Esophagus muscularis mucosa (tissue), 4 donors: ENCODE data around the gene LCE3E. TPM values are rescaled to one million over a fixed set of nuclear protein-coding genes. Genes with fewer than 3 reads are reported as not detected.

Experiments
- DNase-seq: peaks from one replicate; pipeline ENCODE4 v3.0.0-alpha.2; 2017; ENCODE audit errors: extremely low spot score
- H3K27ac ChIP-seq, 4 donors: fragments of 200-600 bp; sonication (generic); replicated peaks in 1 of 4; 1 replicate in 3 of 4; 2 replicates in 1 of 4; pipeline ENCODE4 v1.5.1; 2016 to 2019; ENCODE audit warnings: mild to moderate bottlenecking in 1 of 4
- H3K27me3 ChIP-seq, 4 donors: fragments of 200-600 bp; sonication (generic); one replicate each; pipeline versions ENCODE4 v1.5.1 to v1.6.0; 2016 to 2019
- H3K36me3 ChIP-seq, 4 donors: fragments of 200-600 bp; sonication (generic); one replicate each; pipeline ENCODE4 v1.5.1; 2016 to 2019
- H3K4me1 ChIP-seq, 4 donors: fragments of 200-600 bp; sonication (generic); one replicate each; pipeline ENCODE4 v1.5.1; 2016 to 2019
- H3K4me3 ChIP-seq, 4 donors: fragments of 200-600 bp; sonication (generic); 1 replicate in 2 of 4; 2 replicates in 2 of 4; pipeline ENCODE4 v1.5.1; 2016 to 2019; ENCODE audit warnings: mild to moderate bottlenecking in 4 of 4, moderate library complexity in 1 of 4
- H3K9me3 ChIP-seq, 4 donors: fragments of 200-600 bp; sonication (generic); 1 replicate in 3 of 4; 2 replicates in 1 of 4; pipeline ENCODE4 v1.5.1; 2016 to 2019
- EP300 ChIP-seq: sonication (generic); formaldehyde crosslinking; IDR thresholded peaks from one replicate; pipeline ENCODE4 v1.6.1; 2017; ENCODE audit warnings: antibody characterized with exemption
- POLR2A ChIP-seq: fragments of 450-650 bp; IDR thresholded peaks from one replicate; pipeline ENCODE4 v1.6.1; 2017; ENCODE audit warnings: antibody characterized with exemption, moderate library complexity, mild to moderate bottlenecking, low read depth
- POLR2AphosphoS5 ChIP-seq, 2 donors: sonication (generic); formaldehyde crosslinking; IDR thresholded peaks; one replicate each; pipeline ENCODE4 v1.6.1; 2017; ENCODE audit warnings: antibody characterized with exemption in 2 of 2
- WGBS: methylation state at CpG from one replicate; pipeline ENCODE4 v1.1.5; 2018; 5-methylcytosine and 5-hydroxymethylcytosine counted together
- intact Hi-C: fragments of 100-400 bp; cut with DNase I; formaldehyde crosslinking; loops from one replicate; pipeline ENCODE4 v1.15.1; 2023
- small RNA-seq, 3 donors: library from RNA; depleted of rRNA; stranded (forward); fragments of <200 nt; gene quantifications; one replicate each; pipeline ENCODE3, GENCODE V24; 2016
- total RNA-seq, 4 donors: library from RNA; depleted of rRNA; stranded (reverse); fragments of >200 nt; gene quantifications; one replicate each; pipeline versions ENCODE4 v1.1.0 to v1.2.1, GENCODE V29; 2016
- TF ChIP-seq, protein P1 (sequence below), 3 experiments: fragments of 200-600 bp in 2 of 3; fragments of 450-650 bp in 1 of 3; sonication (generic) in 2 of 3; IDR thresholded peaks; one replicate each; pipeline ENCODE4 v1.5.1; 2017 to 2019; ENCODE audit warnings: antibody characterized with exemption in 3 of 3, mild to moderate bottlenecking in 2 of 3, moderate library complexity in 1 of 3

LCE3E gene
- total RNA-seq, 4 donors from 2014 or later = not detected

DNA sequence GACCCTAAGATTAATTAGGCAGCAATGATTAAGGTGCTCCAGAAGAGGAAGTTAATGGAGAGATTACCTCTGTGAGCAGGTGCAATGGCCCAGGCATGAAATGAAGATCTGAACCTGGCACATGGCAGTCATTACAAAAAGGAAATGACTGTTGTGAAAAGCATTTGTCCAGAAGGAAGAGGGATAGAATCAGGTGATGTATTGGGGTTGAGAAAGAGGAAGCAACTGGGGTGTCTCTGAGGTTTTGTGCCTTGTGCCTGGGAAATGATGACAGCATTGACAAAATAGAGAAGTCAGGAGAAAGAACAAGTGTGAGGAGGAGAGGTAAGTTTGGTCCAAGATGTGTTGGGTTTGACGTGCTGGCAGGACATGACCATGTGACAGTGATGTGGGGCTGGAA is 46.7 kb downstream of the LCE3E start:
- peak; percentile 77 for DNase-seq
- intact Hi-C loops = loop anchor here (10.0 kb wide), 1 partner anchor 55 kb away; no protein-coding TSS in a partner anchor
- WGBS = 50% methylated on average over 1 of the region's 1 CpG
- H3K4me3 ChIP-seq = no peak overlapping the region
- H3K36me3 ChIP-seq = no peaks in the 10 kb centered on the region
- TF ChIP-seq POLR2A = no peak
- TF ChIP-seq, protein P1, sequence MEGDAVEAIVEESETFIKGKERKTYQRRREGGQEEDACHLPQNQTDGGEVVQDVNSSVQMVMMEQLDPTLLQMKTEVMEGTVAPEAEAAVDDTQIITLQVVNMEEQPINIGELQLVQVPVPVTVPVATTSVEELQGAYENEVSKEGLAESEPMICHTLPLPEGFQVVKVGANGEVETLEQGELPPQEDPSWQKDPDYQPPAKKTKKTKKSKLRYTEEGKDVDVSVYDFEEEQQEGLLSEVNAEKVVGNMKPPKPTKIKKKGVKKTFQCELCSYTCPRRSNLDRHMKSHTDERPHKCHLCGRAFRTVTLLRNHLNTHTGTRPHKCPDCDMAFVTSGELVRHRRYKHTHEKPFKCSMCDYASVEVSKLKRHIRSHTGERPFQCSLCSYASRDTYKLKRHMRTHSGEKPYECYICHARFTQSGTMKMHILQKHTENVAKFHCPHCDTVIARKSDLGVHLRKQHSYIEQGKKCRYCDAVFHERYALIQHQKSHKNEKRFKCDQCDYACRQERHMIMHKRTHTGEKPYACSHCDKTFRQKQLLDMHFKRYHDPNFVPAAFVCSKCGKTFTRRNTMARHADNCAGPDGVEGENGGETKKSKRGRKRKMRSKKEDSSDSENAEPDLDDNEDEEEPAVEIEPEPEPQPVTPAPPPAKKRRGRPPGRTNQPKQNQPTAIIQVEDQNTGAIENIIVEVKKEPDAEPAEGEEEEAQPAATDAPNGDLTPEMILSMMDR (IDR thresholded peaks at IDR 0.05) = no peak
- peaks cover 0 to 8% (median 4%) of the 10 kb centered on the region in 4 donors for H3K9me3 ChIP-seq
- no peak overlapping the region for H3K27ac ChIP-seq
- H3K4me1 ChIP-seq = peaks cover 7 to 10% (median 9%) of the 10 kb centered on the region in 4 donors
- peaks cover 0 to 32% (median 9%) of the 10 kb centered on the region in 4 donors for H3K27me3 ChIP-seq

DNA sequence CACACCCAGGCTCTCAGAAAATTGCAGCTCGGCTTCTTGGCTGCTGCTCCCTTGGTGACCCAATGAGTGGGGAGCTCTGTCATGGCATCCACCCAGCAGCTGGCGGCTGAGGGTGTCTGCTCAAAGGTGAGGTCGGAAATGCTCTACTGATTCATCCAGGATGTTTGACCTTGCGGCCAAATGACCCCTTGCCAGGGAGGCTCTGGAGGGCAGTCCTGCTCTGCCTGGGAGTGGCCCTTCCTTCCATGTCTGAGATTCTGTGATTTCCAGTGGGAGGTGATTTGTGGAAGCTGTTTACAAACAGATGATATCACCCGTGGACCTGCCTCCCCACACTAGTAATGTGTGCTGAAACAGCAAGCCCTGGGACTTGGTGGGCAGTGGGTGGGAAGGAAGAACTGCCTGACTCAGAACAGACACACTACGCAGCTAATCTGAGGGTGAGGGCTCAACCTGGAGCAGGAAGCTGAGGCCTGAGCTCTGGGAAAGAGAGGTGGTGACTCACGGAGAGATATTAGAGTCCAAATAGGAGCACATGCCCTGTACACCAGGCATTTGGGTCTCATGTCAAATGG is 49.3 kb downstream of the LCE3E start:
- 40% methylated on average over 5 of the region's 7 CpGs for WGBS
- Histone ChIP-seq H3K36me3 (no peaks in the 10 kb centered on the region), H3K9me3 (no peaks in the 10 kb centered on the region), H3K4me1 (peaks cover 7 to 11% (median 10%) of the 10 kb centered on the region in 4 donors), H3K27me3 (peaks cover 0 to 52% (median 15%) of the 10 kb centered on the region in 4 donors), H3K27ac (no peak overlapping the region), H3K4me3 (no peak overlapping the region)
- DNase-seq = peak; percentile 72
- TF ChIP-seq POLR2A = no peak
- no peak for TF ChIP-seq EP300
- TF ChIP-seq, protein P1 (IDR thresholded peaks at IDR 0.05) = no peak
- no peak for TF ChIP-seq POLR2AphosphoS5 (IDR thresholded peaks at IDR 0.05)
- intact Hi-C loops = loop anchor here (10.0 kb wide), 1 partner anchor 57 kb away; no protein-coding TSS in a partner anchor

DNA sequence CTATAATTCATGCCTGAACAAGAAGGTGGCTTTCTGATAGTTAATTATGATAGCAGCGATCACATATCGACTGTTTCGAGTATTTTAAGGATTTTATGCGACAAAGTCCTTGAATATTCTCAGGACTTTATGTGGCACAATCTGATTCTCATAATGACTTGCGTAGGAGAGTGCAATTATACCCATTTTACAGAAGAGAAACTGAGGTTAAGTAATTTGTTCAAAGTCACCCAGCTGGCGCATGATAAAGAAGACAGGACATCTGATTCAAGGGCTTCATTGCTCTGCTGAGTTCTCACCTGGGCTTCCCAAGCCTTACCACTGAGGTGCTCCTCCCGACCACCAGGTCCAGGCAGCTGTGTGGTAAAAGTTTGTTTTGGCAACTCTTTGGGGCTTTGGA is 50.5 kb downstream of the LCE3E start:
- 78% methylated on average over 7 of the region's 7 CpGs for WGBS
- peaks cover 0 to 64% (median 15%) of the 10 kb centered on the region in 4 donors for H3K27me3 ChIP-seq
- no peak overlapping the region for H3K27ac ChIP-seq
- no peak for DNase-seq
- H3K4me1 ChIP-seq = peaks cover 7 to 11% (median 10%) of the 10 kb centered on the region in 4 donors
- H3K4me3 ChIP-seq = no peak overlapping the region
- intact Hi-C loops = loop anchor here (10.0 kb wide), 1 partner anchor 59 kb away; no protein-coding TSS in a partner anchor
- no peaks in the 10 kb centered on the region for H3K9me3 ChIP-seq
- no peaks in the 10 kb centered on the region for H3K36me3 ChIP-seq
- TF ChIP-seq POLR2A = no peak
- no peak for TF ChIP-seq EP300
- TF ChIP-seq, protein P1 (IDR thresholded peaks at IDR 0.05) = no peak
- no peak for TF ChIP-seq POLR2AphosphoS5 (IDR thresholded peaks at IDR 0.05)

Small RNA genes within 50 kb of the gene (small RNA-seq; reads per million reads assigned to genes)
- gene LCE3B = 0 reads per million in 3 donors

Other genes with a start within 250 kb of the LCE3E start
- under 1 TPM in 1 of 4 donors, not detected in 3; under 0.01 TPM for gene FLG, start 241.5 kb downstream of the LCE3E start, total RNA-seq
- gene FLG2, start 206.8 kb downstream of the LCE3E start, total RNA-seq = not detected
- gene CRNN, start 152.5 kb downstream of the LCE3E start, total RNA-seq = 1 to 10 TPM in 1 of 4 donors, under 1 TPM in 1, not detected in 2; 0.23 to 3.7 TPM
- gene LCE5A, start 56.0 kb downstream of the LCE3E start, total RNA-seq = not detected
- gene CRCT1, start 52.3 kb downstream of the LCE3E start, total RNA-seq = not detected
- gene LCE3D, start 13.7 kb upstream of the LCE3E start, total RNA-seq = not detected
- gene LCE3C, start 33.5 kb upstream of the LCE3E start, total RNA-seq = not detected
- not detected for gene LCE3B, start 47.0 kb upstream of the LCE3E start, total RNA-seq
- gene LCE3A, start 56.3 kb upstream of the LCE3E start, total RNA-seq = not detected
- not detected for gene LCE2D, start 96.6 kb upstream of the LCE3E start, total RNA-seq
- gene LCE2C, start 108.5 kb upstream of the LCE3E start, total RNA-seq = not detected
- gene LCE2B, start 119.3 kb upstream of the LCE3E start, total RNA-seq = not detected
- gene LCE2A, start 131.6 kb upstream of the LCE3E start, total RNA-seq = not detected
- not detected for gene LCE4A, start 141.4 kb upstream of the LCE3E start, total RNA-seq
- gene KPRP, start 191.2 kb upstream of the LCE3E start, total RNA-seq = not detected
- gene LCE1F, start 208.4 kb upstream of the LCE3E start, total RNA-seq = not detected
- gene LCE1E, start 219.5 kb upstream of the LCE3E start, total RNA-seq = not detected
- not detected for gene LCE1D, start 229.9 kb upstream of the LCE3E start, total RNA-seq
- gene LCE1C, start 239.9 kb upstream of the LCE3E start, total RNA-seq = not detected
- not detected for gene LCE1B, start 245.2 kb upstream of the LCE3E start, total RNA-seq